Lower leg skin (tissue), 3 donors: Measurements from ENCODE around the gene NUP50.

Source experiments
- CTCF ChIP-seq, 3 donors: fragments of 450-650 bp; IDR thresholded peaks; one replicate each; pipeline ENCODE4 v1.5.1; 2016; ENCODE audit warnings: antibody characterized with exemption in 3 of 3, mild to moderate bottlenecking in 3 of 3, moderate library complexity in 2 of 3
- POLR2A ChIP-seq, 2 donors: fragments of 450-650 bp; IDR thresholded peaks; one replicate each; pipeline ENCODE4 v1.6.1; 2016 to 2017; ENCODE audit warnings: antibody characterized with exemption in 2 of 2, mild to moderate bottlenecking in 1 of 2, moderate library complexity in 1 of 2

- no peak for TF ChIP-seq CTCF (IDR thresholded peaks at IDR 0.05)
- TF ChIP-seq POLR2A (IDR thresholded peaks at IDR 0.05), result no peak
Measured at GRCh38 chr22:45125188-45125587, 38.5 kb upstream of the NUP50 start.
